ENCODE data around the gene MYH14. TPM values are rescaled to one million over a fixed set of nuclear protein-coding genes. Genes with fewer than 3 reads are reported as not detected.

MYH14 gene
- total RNA-seq, 1 donor from 2014 or later, result 23.8 TPM

- DNase-seq (ENCODE audit: low read depth), result no peak
- TF ChIP-seq, protein P1, sequence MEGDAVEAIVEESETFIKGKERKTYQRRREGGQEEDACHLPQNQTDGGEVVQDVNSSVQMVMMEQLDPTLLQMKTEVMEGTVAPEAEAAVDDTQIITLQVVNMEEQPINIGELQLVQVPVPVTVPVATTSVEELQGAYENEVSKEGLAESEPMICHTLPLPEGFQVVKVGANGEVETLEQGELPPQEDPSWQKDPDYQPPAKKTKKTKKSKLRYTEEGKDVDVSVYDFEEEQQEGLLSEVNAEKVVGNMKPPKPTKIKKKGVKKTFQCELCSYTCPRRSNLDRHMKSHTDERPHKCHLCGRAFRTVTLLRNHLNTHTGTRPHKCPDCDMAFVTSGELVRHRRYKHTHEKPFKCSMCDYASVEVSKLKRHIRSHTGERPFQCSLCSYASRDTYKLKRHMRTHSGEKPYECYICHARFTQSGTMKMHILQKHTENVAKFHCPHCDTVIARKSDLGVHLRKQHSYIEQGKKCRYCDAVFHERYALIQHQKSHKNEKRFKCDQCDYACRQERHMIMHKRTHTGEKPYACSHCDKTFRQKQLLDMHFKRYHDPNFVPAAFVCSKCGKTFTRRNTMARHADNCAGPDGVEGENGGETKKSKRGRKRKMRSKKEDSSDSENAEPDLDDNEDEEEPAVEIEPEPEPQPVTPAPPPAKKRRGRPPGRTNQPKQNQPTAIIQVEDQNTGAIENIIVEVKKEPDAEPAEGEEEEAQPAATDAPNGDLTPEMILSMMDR (conservative IDR thresholded peaks at IDR 0.05; ENCODE audit: low read depth, low read length), result no peak
- H3K4me3 ChIP-seq (ENCODE audit: low read depth, low read length), result peak overlapping the region; percentile 21
These were observed 122.1 kb downstream of the MYH14 start for GRCh38 chr19:50325310-50326100.

DNA sequence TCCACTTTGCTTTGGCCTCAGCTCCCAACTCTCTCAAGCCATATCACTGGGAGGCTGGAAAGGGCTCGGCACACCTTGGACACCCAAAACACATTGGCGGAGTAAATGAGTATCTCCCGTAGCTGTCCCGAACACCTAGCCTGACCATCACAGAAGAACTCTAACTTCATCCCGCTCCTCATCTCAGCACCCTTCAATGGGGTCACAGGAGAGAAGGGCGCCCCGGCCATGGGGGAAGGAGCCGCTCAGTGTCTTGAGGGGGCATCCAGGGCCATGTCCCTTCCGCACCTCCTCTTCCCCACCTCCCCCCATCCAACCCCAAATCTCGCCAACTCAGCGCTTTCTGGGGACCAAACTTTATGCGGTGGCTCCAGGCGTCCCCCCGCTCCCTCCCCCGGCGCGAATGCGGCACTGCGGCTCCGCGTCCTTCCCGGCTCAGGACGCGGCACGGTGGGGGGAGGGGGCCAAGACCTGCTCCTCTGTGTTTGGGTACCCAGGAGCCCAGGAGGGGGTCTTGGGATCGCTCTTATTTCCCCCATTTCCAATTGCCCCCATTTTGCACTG lies 122.8 kb downstream of the MYH14 start:
- TF ChIP-seq, protein P1 (conservative IDR thresholded peaks at IDR 0.05; ENCODE audit: low read depth, low read length), result no peak
- peak overlapping the region; percentile 21 for H3K4me3 ChIP-seq (ENCODE audit: low read depth, low read length)

DNA sequence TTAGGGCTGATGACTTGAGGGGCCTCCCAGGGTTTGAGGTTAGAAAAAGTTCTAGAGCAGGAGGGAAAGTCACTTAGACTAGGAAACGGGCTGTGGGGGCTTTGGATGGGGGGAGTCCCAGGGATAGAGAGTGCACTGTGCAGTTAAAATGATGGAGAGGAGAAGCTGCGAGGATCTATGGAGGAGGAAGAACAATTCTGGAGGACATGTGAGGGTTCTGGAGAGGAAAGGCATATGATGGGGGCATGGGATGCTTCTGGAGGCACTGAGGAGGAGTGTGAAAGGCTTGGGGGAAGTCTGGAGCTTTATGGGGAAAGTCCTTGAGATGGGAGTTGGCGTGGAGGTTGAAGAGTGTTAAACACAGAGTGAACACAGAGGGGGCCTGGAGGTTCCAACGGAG lies 123.6 kb downstream of the MYH14 start:
- no peak for DNase-seq (ENCODE audit: low read depth)
- TF ChIP-seq, protein P1 (conservative IDR thresholded peaks at IDR 0.05; ENCODE audit: low read depth, low read length), result no peak
- no peak overlapping the region for H3K4me3 ChIP-seq (ENCODE audit: low read depth, low read length)

More for the DNA sequence above, 122.8 kb downstream of the MYH14 start:
- no peak for DNase-seq (ENCODE audit: low read depth)

GRCh38 chr19:50327461-50328223 lies 124.2 kb downstream of the MYH14 start:
- TF ChIP-seq, protein P1 (conservative IDR thresholded peaks at IDR 0.05; ENCODE audit: low read depth, low read length), result no peak
- H3K4me3 ChIP-seq (ENCODE audit: low read depth, low read length), result peak overlapping the region; percentile 19
- no peak for DNase-seq (ENCODE audit: low read depth)

- peak overlapping the region; percentile 51 for H3K4me3 ChIP-seq (ENCODE audit: low read depth, low read length)
- TF ChIP-seq, protein P1 (conservative IDR thresholded peaks at IDR 0.05; ENCODE audit: low read depth, low read length), result peak; percentile 7
- DNase-seq (ENCODE audit: low read depth), result no peak
These were observed 124.9 kb downstream of the MYH14 start for GRCh38 chr19:50328224-50328872.

- no peak overlapping the region for H3K4me3 ChIP-seq (ENCODE audit: low read depth, low read length)
- DNase-seq (ENCODE audit: low read depth), result no peak
- TF ChIP-seq, protein P1 (conservative IDR thresholded peaks at IDR 0.05; ENCODE audit: low read depth, low read length), result no peak
These were observed 125.4 kb downstream of the MYH14 start for GRCh38 chr19:50328873-50329145.

Measured in epithelial cell of proximal tubule (primary cell).